HepG2 (cell line): ENCODE measurements around the gene GBGT1. TPM values are rescaled to one million over a fixed set of nuclear protein-coding genes. Genes with fewer than 3 reads are reported as not detected.

Experiments
- ATAD3A ChIP-seq: sonication (generic); formaldehyde crosslinking; IDR thresholded peaks from 2 replicates; pipeline ENCODE4 v1.4.0; 2020; ENCODE audit warnings: missing genetic modification reagents
- DZIP1 ChIP-seq: sonication (generic); formaldehyde crosslinking; IDR thresholded peaks from 2 replicates; pipeline ENCODE4 v1.5.0; 2020; ENCODE audit warnings: mild to moderate bottlenecking, missing genetic modification reagents
- GTF3A ChIP-seq: sonication (generic); formaldehyde crosslinking; conservative IDR thresholded peaks from 2 replicates; pipeline ENCODE4 v1.4.0; 2020; ENCODE audit warnings: mild to moderate bottlenecking, missing genetic modification reagents
- NCOA5 ChIP-seq: sonication (generic); formaldehyde crosslinking; IDR thresholded peaks from 2 replicates; pipeline ENCODE4 v1.4.0; 2020; ENCODE audit warnings: missing genetic modification reagents
- NR2F6 ChIP-seq, 2 experiments: IDR thresholded peaks; 2 replicates each; pipeline ENCODE4 v1.6.1; 2016; ENCODE audit warnings: antibody characterized with exemption in 1 of 2, mild to moderate bottlenecking in 1 of 2
- ONECUT2 ChIP-seq: sonication (generic); formaldehyde crosslinking; IDR thresholded peaks from 2 replicates; pipeline ENCODE4 v1.4.0; 2020; ENCODE audit warnings: missing genetic modification reagents
- PCBP2 ChIP-seq: fragments of 200-400 bp; formaldehyde crosslinking; optimal IDR thresholded peaks from 2 replicates; pipeline ENCODE3; 2018; ENCODE audit warnings: low read length, low read depth; ENCODE audit not compliant: poor library complexity, severe bottlenecking
- PHF21A ChIP-seq: sonication (generic); formaldehyde crosslinking; IDR thresholded peaks from 2 replicates; pipeline ENCODE4 v1.5.0; 2020; ENCODE audit warnings: mild to moderate bottlenecking, missing genetic modification reagents
- RARA ChIP-seq: IDR thresholded peaks from 2 replicates; pipeline ENCODE4 v1.6.1; 2016; ENCODE audit warnings: missing genetic modification reagents, missing compliant biosample characterization
- SP1 ChIP-seq, 2 experiments: fragments of 450-650 bp in 1 of 2; sonication (generic) in 1 of 2; formaldehyde crosslinking in 1 of 2; IDR thresholded peaks; 2 replicates each; pipeline versions ENCODE4 v1.4.0 to v1.6.1; 2016 to 2020; ENCODE audit warnings: missing genetic modification reagents in 1 of 2
- SRSF4 ChIP-seq: fragments of 200-400 bp; formaldehyde crosslinking; IDR thresholded peaks from one replicate; pipeline ENCODE4 v1.6.1; 2018; ENCODE audit warnings: mild to moderate bottlenecking, low read depth, low read length, moderate library complexity; ENCODE audit not compliant: poor library complexity, severe bottlenecking
- TARDBP ChIP-seq: sonication (generic); formaldehyde crosslinking; IDR thresholded peaks from 2 replicates; pipeline ENCODE4 v1.8.0; 2022; ENCODE audit warnings: mild to moderate bottlenecking, missing genetic modification reagents
- ZBTB2 ChIP-seq: sonication (generic); formaldehyde crosslinking; IDR thresholded peaks from 2 replicates; pipeline ENCODE4 v1.8.0; 2022; ENCODE audit warnings: low read depth, missing genetic modification reagents
- ZFP37 ChIP-seq: sonication (generic); formaldehyde crosslinking; IDR thresholded peaks from 2 replicates; pipeline ENCODE4 v1.4.0; 2020; ENCODE audit warnings: missing genetic modification reagents, borderline replicate concordance
- ZNF260 ChIP-seq: sonication (generic); formaldehyde crosslinking; IDR thresholded peaks from 2 replicates; pipeline ENCODE4 v1.4.0; 2020; ENCODE audit warnings: missing genetic modification reagents, low read depth, mild to moderate bottlenecking, borderline replicate concordance
- ZNF326 ChIP-seq: sonication (generic); formaldehyde crosslinking; IDR thresholded peaks from 2 replicates; pipeline ENCODE4 v1.4.0; 2020; ENCODE audit warnings: missing genetic modification reagents, borderline replicate concordance
- ZNF350 ChIP-seq: sonication (generic); formaldehyde crosslinking; IDR thresholded peaks from 2 replicates; pipeline ENCODE4 v1.4.0; 2020; ENCODE audit warnings: mild to moderate bottlenecking, low read depth, missing genetic modification reagents, borderline replicate concordance
- ZNF431 ChIP-seq: sonication (generic); formaldehyde crosslinking; IDR thresholded peaks from 2 replicates; pipeline ENCODE4 v1.9.0; 2022; ENCODE audit warnings: missing genetic modification reagents, low read depth, mild to moderate bottlenecking, borderline replicate concordance
- ZNF549 ChIP-seq: sonication (generic); formaldehyde crosslinking; IDR thresholded peaks from 2 replicates; pipeline ENCODE4 v1.5.0; 2020; ENCODE audit warnings: missing genetic modification reagents
- ZNF607 ChIP-seq: sonication (generic); formaldehyde crosslinking; IDR thresholded peaks from 2 replicates; pipeline ENCODE4 v1.5.1; 2020; ENCODE audit warnings: missing genetic modification reagents, mild to moderate bottlenecking, borderline replicate concordance
- ZNF652 ChIP-seq: IDR thresholded peaks from 2 replicates; pipeline ENCODE4 v1.6.1; 2016; ENCODE audit warnings: low read depth, borderline replicate concordance
- ZNF713 ChIP-seq: sonication (generic); formaldehyde crosslinking; IDR thresholded peaks from 2 replicates; pipeline ENCODE4 v1.4.0; 2020; ENCODE audit warnings: mild to moderate bottlenecking, missing genetic modification reagents
- polyA plus RNA-seq, 8 experiments: library from polyadenylated mRNA; depleted of rRNA in 3 of 8; stranded (reverse) in 7 of 8; unstranded in 1 of 8; fragments of >200 nt; fragmentation: Illumina TruSeq in 4 of 8; extraction: Trizol in 4 of 8; gene quantifications; 2 replicates each; pipeline versions ENCODE4 v1.2.1 to v1.2.3, GENCODE V29; 2011 to 2016; ENCODE audit warnings: low read depth in 4 of 8, missing spikeins in 1 of 8, mixed read lengths in 1 of 8; ENCODE audit not compliant: insufficient read depth in 1 of 8
- total RNA-seq, 5 experiments: library from RNA; depleted of rRNA; stranded (reverse); fragments of >200 nt; fragmentation: Illumina TruSeq; extraction: Trizol; gene quantifications; 2 replicates each; pipeline ENCODE4 v1.2.3, GENCODE V29; 2016; ENCODE audit warnings: low read depth in 1 of 5
- TF ChIP-seq, protein P1 (sequence below): sonication (generic); formaldehyde crosslinking; IDR thresholded peaks from 2 replicates; pipeline ENCODE4 v1.9.0; 2021; ENCODE audit warnings: missing genetic modification reagents, borderline replicate concordance

The GBGT1 gene
- total and polyA plus RNA-seq, 2 of the 13 experiments (the other 11 are each of a cell fraction or from before 2014, with no cell fraction given) = not detected

DNA sequence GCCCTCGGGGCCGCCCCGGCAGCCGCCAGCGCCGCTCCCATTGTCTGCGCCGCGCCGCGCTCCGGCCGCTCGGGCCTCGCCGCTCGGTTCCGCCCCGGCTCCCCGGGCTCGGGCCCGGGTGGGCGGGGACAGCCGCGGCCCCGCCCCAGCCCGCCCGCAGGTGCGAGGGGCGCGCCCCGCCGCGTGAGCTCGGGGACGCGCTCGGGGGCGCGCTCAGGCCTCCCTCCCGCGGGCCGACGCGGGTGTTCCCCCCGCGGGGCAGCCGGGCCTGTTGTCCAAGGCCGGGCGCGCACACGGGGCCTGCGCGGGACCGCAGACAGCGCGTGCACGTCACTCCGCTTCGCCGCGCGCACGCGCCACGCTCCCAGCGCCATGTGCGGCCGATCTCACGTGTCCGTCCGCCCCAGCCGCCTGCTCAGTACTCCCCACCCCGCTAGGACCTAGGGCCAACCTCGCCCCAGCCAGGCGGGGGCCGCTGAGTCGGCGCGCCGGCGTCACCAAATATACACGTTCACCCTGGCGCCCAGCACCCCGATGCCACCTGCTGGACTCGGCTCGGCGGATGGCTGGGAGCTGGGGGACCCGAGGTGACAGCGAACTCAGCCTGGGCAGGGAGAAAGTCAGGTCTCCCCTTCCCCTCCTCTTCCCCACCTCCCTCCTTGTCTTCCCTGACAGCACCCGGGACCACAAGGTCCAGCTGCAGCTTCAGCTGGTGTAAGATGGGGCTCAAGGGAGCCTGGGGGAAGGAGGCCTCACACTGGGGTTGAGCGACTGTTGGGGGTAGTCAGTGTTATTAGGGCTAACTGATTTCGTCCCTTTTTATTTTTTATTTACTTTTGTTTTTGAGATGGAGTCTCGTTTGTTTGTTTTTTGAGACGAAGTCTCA, 14.3 kb downstream of the GBGT1 start (continued):
- TF ChIP-seq DZIP1 = 0 out of 2 replicates have a peak, but pooled peaks have one; percentile 37
- TF ChIP-seq ZFP37 (CRISPR knock-in tag) = no peak
- peak; percentile 57 for TF ChIP-seq ZNF607 (CRISPR knock-in tag)
- TF ChIP-seq PHF21A (CRISPR knock-in tag) = no peak
- no peak for TF ChIP-seq ZBTB2 (CRISPR knock-in tag)
- TF ChIP-seq GTF3A (CRISPR knock-in tag) = no peak
- TF ChIP-seq, protein P1, sequence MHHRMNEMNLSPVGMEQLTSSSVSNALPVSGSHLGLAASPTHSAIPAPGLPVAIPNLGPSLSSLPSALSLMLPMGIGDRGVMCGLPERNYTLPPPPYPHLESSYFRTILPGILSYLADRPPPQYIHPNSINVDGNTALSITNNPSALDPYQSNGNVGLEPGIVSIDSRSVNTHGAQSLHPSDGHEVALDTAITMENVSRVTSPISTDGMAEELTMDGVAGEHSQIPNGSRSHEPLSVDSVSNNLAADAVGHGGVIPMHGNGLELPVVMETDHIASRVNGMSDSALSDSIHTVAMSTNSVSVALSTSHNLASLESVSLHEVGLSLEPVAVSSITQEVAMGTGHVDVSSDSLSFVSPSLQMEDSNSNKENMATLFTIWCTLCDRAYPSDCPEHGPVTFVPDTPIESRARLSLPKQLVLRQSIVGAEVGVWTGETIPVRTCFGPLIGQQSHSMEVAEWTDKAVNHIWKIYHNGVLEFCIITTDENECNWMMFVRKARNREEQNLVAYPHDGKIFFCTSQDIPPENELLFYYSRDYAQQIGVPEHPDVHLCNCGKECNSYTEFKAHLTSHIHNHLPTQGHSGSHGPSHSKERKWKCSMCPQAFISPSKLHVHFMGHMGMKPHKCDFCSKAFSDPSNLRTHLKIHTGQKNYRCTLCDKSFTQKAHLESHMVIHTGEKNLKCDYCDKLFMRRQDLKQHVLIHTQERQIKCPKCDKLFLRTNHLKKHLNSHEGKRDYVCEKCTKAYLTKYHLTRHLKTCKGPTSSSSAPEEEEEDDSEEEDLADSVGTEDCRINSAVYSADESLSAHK (CRISPR knock-in tag) = no peak
- TF ChIP-seq ONECUT2 (CRISPR knock-in tag) = no peak
- TF ChIP-seq ZNF431 (CRISPR knock-in tag) = no peak
- TF ChIP-seq SRSF4 = no peak
- no peak for TF ChIP-seq NCOA5 (CRISPR knock-in tag)
- peak; percentile 81; the same call in 1 of the 2 replicates for TF ChIP-seq TARDBP (CRISPR knock-in tag)
- no peak for TF ChIP-seq PCBP2
- no peak for TF ChIP-seq ZNF652 (CRISPR knock-in tag)
- peak; percentile 40; the same call in 1 of the 2 replicates for TF ChIP-seq RARA (CRISPR knock-in tag)
- TF ChIP-seq ZNF549 (CRISPR knock-in tag) = no peak
- TF ChIP-seq ATAD3A = no peak
- TF ChIP-seq ZNF260 = no peak
- TF ChIP-seq NR2F6 (IDR thresholded peaks at IDR 0.05) = no peak
- TF ChIP-seq NR2F6 (CRISPR knock-in tag; IDR thresholded peaks at IDR 0.05) = no peak
- no peak for TF ChIP-seq ZNF326 (CRISPR knock-in tag)
- no peak for TF ChIP-seq ZNF713 (CRISPR knock-in tag)
- no peak for TF ChIP-seq ZNF350 (CRISPR knock-in tag)
- TF ChIP-seq SP1 (IDR thresholded peaks at IDR 0.05) = no peak
- TF ChIP-seq SP1 (CRISPR knock-in tag; IDR thresholded peaks at IDR 0.05) = peak; percentile 56; the same call in 1 of the 2 replicates
